GM18498 (cell line): ENCODE results near the gene RHOV.

Experiments
- ATAC-seq: cut with Tn5 transposase; IDR thresholded peaks from one replicate; pipeline ENCODE4 v1.9.1; 2021; ENCODE audit warnings: mild to moderate bottlenecking, moderate library complexity; ENCODE audit not compliant: unreplicated experiment

Gene RHOV

GRCh38 chr15:40846841-40847222 lies 27.2 kb downstream of the RHOV start:
- ATAC-seq = peak; percentile 11

- ATAC-seq = no peak
Measured at GRCh38 chr15:40845511-40846284, 28.3 kb downstream of the RHOV start.

GRCh38 chr15:40845036-40845435 lies 29.0 kb downstream of the RHOV start:
- no peak for ATAC-seq

GRCh38 chr15:40844696-40845030 lies 29.4 kb downstream of the RHOV start:
- no peak for ATAC-seq

GRCh38 chr15:40843885-40844695 lies 29.9 kb downstream of the RHOV start, which contains the start of gene SPINT1:
Gene SPINT1, plus strand, starts transcription at chr15:40844048. Its CDS starts 507 bp downstream, at chr15:40844555.
- no peak for ATAC-seq

GRCh38 chr15:40843261-40843884 lies 30.7 kb downstream of the RHOV start:
- no peak for ATAC-seq

- no peak for ATAC-seq
Measured at GRCh38 chr15:40841741-40842140, 32.3 kb downstream of the RHOV start.

- ATAC-seq = no peak
Measured at GRCh38 chr15:40838756-40839155, 35.3 kb downstream of the RHOV start.

- no peak for ATAC-seq
Measured at GRCh38 chr15:40836020-40836419, 38.0 kb downstream of the RHOV start.

- ATAC-seq = no peak
Measured at GRCh38 chr15:40832903-40833302, 41.1 kb downstream of the RHOV start.

GRCh38 chr15:40831861-40832260 lies 42.2 kb downstream of the RHOV start:
- ATAC-seq = no peak

GRCh38 chr15:40830884-40831283 lies 43.1 kb downstream of the RHOV start:
- no peak for ATAC-seq

- ATAC-seq = no peak
Measured at GRCh38 chr15:40829115-40829514, 44.9 kb downstream of the RHOV start.

- ATAC-seq = no peak
Measured at GRCh38 chr15:40828447-40829036, 45.5 kb downstream of the RHOV start, which contains the start of gene PPP1R14D. Gene PPP1R14D, minus strand, starts transcription at chr15:40828708. Its CDS starts 67 bp downstream, at chr15:40828641.

GRCh38 chr15:40826423-40827075 lies 47.5 kb downstream of the RHOV start:
- ATAC-seq = no peak

- ATAC-seq = no peak
Measured at GRCh38 chr15:40825661-40826422, 48.2 kb downstream of the RHOV start.

GRCh38 chr15:40823572-40824343 lies 50.3 kb downstream of the RHOV start:
- no peak for ATAC-seq
